ENCODE results near the gene DSTN.

Gene DSTN

GRCh38 chr20:17614812-17615644 lies 45.2 kb downstream of the DSTN start:
- peak overlapping the region; percentile 5 for H3K27ac ChIP-seq (ENCODE audit: low read depth, low read length)
- H3K4me1 ChIP-seq (ENCODE audit: control insufficient read depth in 1 of 2, insufficient read depth in 2 of 2, low read length in 2 of 2): peaks cover 28 to 49% of the 10 kb centered on the region in 2 donors
- no peaks in the 10 kb centered on the region for H3K27me3 ChIP-seq (ENCODE audit: control insufficient read depth in 1 of 2, insufficient read depth in 2 of 2, low read length in 2 of 2)
- peaks cover 24 to 66% of the 10 kb centered on the region in 2 donors for H3K36me3 ChIP-seq (ENCODE audit: control insufficient read depth in 1 of 2, insufficient read depth in 2 of 2, low read length in 2 of 2)
- H3K4me3 ChIP-seq (ENCODE audit: low read depth in 1 of 2, low read length in 2 of 2): no peak overlapping the region
- H3K9ac ChIP-seq (ENCODE audit: low read depth in 1 of 2, low read length in 2 of 2): no peak overlapping the region
- no peaks in the 10 kb centered on the region for H3K9me3 ChIP-seq (ENCODE audit: control insufficient read depth in 1 of 2, low read length in 2 of 2)

GRCh38 chr20:17615645-17616479 lies 46.0 kb downstream of the DSTN start:
- Histone ChIP-seq H3K9me3 (ENCODE audit: control insufficient read depth in 1 of 2, low read length in 2 of 2) (no peaks in the 10 kb centered on the region), H3K4me1 (ENCODE audit: control insufficient read depth in 1 of 2, insufficient read depth in 2 of 2, low read length in 2 of 2) (peaks cover 20 to 44% of the 10 kb centered on the region in 2 donors), H3K27me3 (ENCODE audit: control insufficient read depth in 1 of 2, insufficient read depth in 2 of 2, low read length in 2 of 2) (no peaks in the 10 kb centered on the region), H3K36me3 (ENCODE audit: control insufficient read depth in 1 of 2, insufficient read depth in 2 of 2, low read length in 2 of 2) (peaks cover 33 to 75% of the 10 kb centered on the region in 2 donors), H3K27ac (ENCODE audit: low read depth, low read length) (peak overlapping the region; percentile 1), H3K4me3 (ENCODE audit: low read depth in 1 of 2, low read length in 2 of 2) (no peak overlapping the region), H3K9ac (ENCODE audit: low read depth in 1 of 2, low read length in 2 of 2) (no peak overlapping the region)

- H3K36me3 ChIP-seq (ENCODE audit: control insufficient read depth in 1 of 2, insufficient read depth in 2 of 2, low read length in 2 of 2): peaks cover 41 to 82% of the 10 kb centered on the region in 2 donors
- H3K4me3 ChIP-seq (ENCODE audit: low read depth in 1 of 2, low read length in 2 of 2): no peak overlapping the region
- no peaks in the 10 kb centered on the region for H3K9me3 ChIP-seq (ENCODE audit: control insufficient read depth in 1 of 2, low read length in 2 of 2)
- H3K27me3 ChIP-seq (ENCODE audit: control insufficient read depth in 1 of 2, insufficient read depth in 2 of 2, low read length in 2 of 2): no peaks in the 10 kb centered on the region
- H3K9ac ChIP-seq (ENCODE audit: low read depth in 1 of 2, low read length in 2 of 2): no peak overlapping the region
- peaks cover 15 to 37% of the 10 kb centered on the region in 2 donors for H3K4me1 ChIP-seq (ENCODE audit: control insufficient read depth in 1 of 2, insufficient read depth in 2 of 2, low read length in 2 of 2)
- no peak overlapping the region for H3K27ac ChIP-seq (ENCODE audit: low read depth, low read length)
These were observed 46.8 kb downstream of the DSTN start for GRCh38 chr20:17616480-17617211.

- Histone ChIP-seq H3K4me1 (ENCODE audit: control insufficient read depth in 1 of 2, insufficient read depth in 2 of 2, low read length in 2 of 2) (peaks cover 8 to 30% of the 10 kb centered on the region in 2 donors), H3K9ac (ENCODE audit: low read depth in 1 of 2, low read length in 2 of 2) (no peak overlapping the region), H3K9me3 (ENCODE audit: control insufficient read depth in 1 of 2, low read length in 2 of 2) (no peaks in the 10 kb centered on the region), H3K36me3 (ENCODE audit: control insufficient read depth in 1 of 2, insufficient read depth in 2 of 2, low read length in 2 of 2) (peaks cover 48 to 89% of the 10 kb centered on the region in 2 donors), H3K4me3 (ENCODE audit: low read depth in 1 of 2, low read length in 2 of 2) (no peak overlapping the region), H3K27ac (ENCODE audit: low read depth, low read length) (no peak overlapping the region), H3K27me3 (ENCODE audit: control insufficient read depth in 1 of 2, insufficient read depth in 2 of 2, low read length in 2 of 2) (no peaks in the 10 kb centered on the region)
These were observed 47.5 kb downstream of the DSTN start for GRCh38 chr20:17617212-17617867.

GRCh38 chr20:17617868-17618672 lies 48.2 kb downstream of the DSTN start:
- H3K9ac ChIP-seq (ENCODE audit: low read depth in 1 of 2, low read length in 2 of 2): no peak overlapping the region
- H3K36me3 ChIP-seq (ENCODE audit: control insufficient read depth in 1 of 2, insufficient read depth in 2 of 2, low read length in 2 of 2): peaks cover 54 to 92% of the 10 kb centered on the region in 2 donors
- H3K27ac ChIP-seq (ENCODE audit: low read depth, low read length): no peak overlapping the region
- peaks cover 8 to 23% of the 10 kb centered on the region in 2 donors for H3K4me1 ChIP-seq (ENCODE audit: control insufficient read depth in 1 of 2, insufficient read depth in 2 of 2, low read length in 2 of 2)
- H3K9me3 ChIP-seq (ENCODE audit: control insufficient read depth in 1 of 2, low read length in 2 of 2): no peaks in the 10 kb centered on the region
- H3K4me3 ChIP-seq (ENCODE audit: low read depth in 1 of 2, low read length in 2 of 2): no peak overlapping the region
- no peaks in the 10 kb centered on the region for H3K27me3 ChIP-seq (ENCODE audit: control insufficient read depth in 1 of 2, insufficient read depth in 2 of 2, low read length in 2 of 2)

GRCh38 chr20:17618673-17619013 lies 48.8 kb downstream of the DSTN start:
- Histone ChIP-seq H3K27ac (ENCODE audit: low read depth, low read length) (no peak overlapping the region), H3K9ac (ENCODE audit: low read depth in 1 of 2, low read length in 2 of 2) (no peak overlapping the region), H3K4me3 (ENCODE audit: low read depth in 1 of 2, low read length in 2 of 2) (no peak overlapping the region), H3K36me3 (ENCODE audit: control insufficient read depth in 1 of 2, insufficient read depth in 2 of 2, low read length in 2 of 2) (peaks cover 56 to 94% of the 10 kb centered on the region in 2 donors), H3K4me1 (ENCODE audit: control insufficient read depth in 1 of 2, insufficient read depth in 2 of 2, low read length in 2 of 2) (peaks cover 8 to 19% of the 10 kb centered on the region in 2 donors), H3K27me3 (ENCODE audit: control insufficient read depth in 1 of 2, insufficient read depth in 2 of 2, low read length in 2 of 2) (no peaks in the 10 kb centered on the region), H3K9me3 (ENCODE audit: control insufficient read depth in 1 of 2, low read length in 2 of 2) (no peaks in the 10 kb centered on the region)

- no peak overlapping the region for H3K9ac ChIP-seq (ENCODE audit: low read depth in 1 of 2, low read length in 2 of 2)
- no peak overlapping the region for H3K27ac ChIP-seq (ENCODE audit: low read depth, low read length)
- H3K4me3 ChIP-seq (ENCODE audit: low read depth in 1 of 2, low read length in 2 of 2): no peak overlapping the region
- H3K36me3 ChIP-seq (ENCODE audit: control insufficient read depth in 1 of 2, insufficient read depth in 2 of 2, low read length in 2 of 2): peaks cover 65 to 95% of the 10 kb centered on the region in 2 donors
- H3K27me3 ChIP-seq (ENCODE audit: control insufficient read depth in 1 of 2, insufficient read depth in 2 of 2, low read length in 2 of 2): no peaks in the 10 kb centered on the region
- no peaks in the 10 kb centered on the region for H3K9me3 ChIP-seq (ENCODE audit: control insufficient read depth in 1 of 2, low read length in 2 of 2)
- H3K4me1 ChIP-seq (ENCODE audit: control insufficient read depth in 1 of 2, insufficient read depth in 2 of 2, low read length in 2 of 2): peaks cover 7 to 13% of the 10 kb centered on the region in 2 donors
These were observed 49.6 kb downstream of the DSTN start for GRCh38 chr20:17619351-17620093.

GRCh38 chr20:17620371-17621228 lies 50.7 kb downstream of the DSTN start:
- no peaks in the 10 kb centered on the region for H3K27me3 ChIP-seq (ENCODE audit: control insufficient read depth in 1 of 2, insufficient read depth in 2 of 2, low read length in 2 of 2)
- H3K9ac ChIP-seq (ENCODE audit: low read depth in 1 of 2, low read length in 2 of 2): no peak overlapping the region
- no peak overlapping the region for H3K4me3 ChIP-seq (ENCODE audit: low read depth in 1 of 2, low read length in 2 of 2)
- H3K9me3 ChIP-seq (ENCODE audit: control insufficient read depth in 1 of 2, low read length in 2 of 2): no peaks in the 10 kb centered on the region
- peaks cover 0 to 4% of the 10 kb centered on the region in 2 donors for H3K4me1 ChIP-seq (ENCODE audit: control insufficient read depth in 1 of 2, insufficient read depth in 2 of 2, low read length in 2 of 2)
- H3K27ac ChIP-seq (ENCODE audit: low read depth, low read length): no peak overlapping the region
- H3K36me3 ChIP-seq (ENCODE audit: control insufficient read depth in 1 of 2, insufficient read depth in 2 of 2, low read length in 2 of 2): peaks cover 75 to 96% of the 10 kb centered on the region in 2 donors

Data from duodenal mucosa (tissue), 2 donors.